T47D (cell line): ENCODE measurements around the gene RUNX3.
"Not testable (repeated sequence)": the region's sequence is repeated elsewhere in the genome, so short reads cannot be mapped to it uniquely, and the experiment has no call there.

Experiments used
- DNase-seq, 2 experiments: peaks; one replicate each; pipeline versions ENCODE4 v3.0.0 to v3.0.0-alpha.2; 2011 to 2012; ENCODE audit warnings: low read depth in 1 of 2, low spot score in 1 of 2
- JUND ChIP-seq: IDR thresholded peaks from 2 replicates; pipeline ENCODE4 v1.6.1; 2012; ENCODE audit warnings: low read depth
- in situ Hi-C: cut with HindIII; loops from 2 replicates; pipeline ENCODE4 v1.10.0; 2016; ENCODE audit warnings: low sequenced_read_pairs, low pct_unique_long_range_greater_than_20kb

RUNX3 gene

DNA sequence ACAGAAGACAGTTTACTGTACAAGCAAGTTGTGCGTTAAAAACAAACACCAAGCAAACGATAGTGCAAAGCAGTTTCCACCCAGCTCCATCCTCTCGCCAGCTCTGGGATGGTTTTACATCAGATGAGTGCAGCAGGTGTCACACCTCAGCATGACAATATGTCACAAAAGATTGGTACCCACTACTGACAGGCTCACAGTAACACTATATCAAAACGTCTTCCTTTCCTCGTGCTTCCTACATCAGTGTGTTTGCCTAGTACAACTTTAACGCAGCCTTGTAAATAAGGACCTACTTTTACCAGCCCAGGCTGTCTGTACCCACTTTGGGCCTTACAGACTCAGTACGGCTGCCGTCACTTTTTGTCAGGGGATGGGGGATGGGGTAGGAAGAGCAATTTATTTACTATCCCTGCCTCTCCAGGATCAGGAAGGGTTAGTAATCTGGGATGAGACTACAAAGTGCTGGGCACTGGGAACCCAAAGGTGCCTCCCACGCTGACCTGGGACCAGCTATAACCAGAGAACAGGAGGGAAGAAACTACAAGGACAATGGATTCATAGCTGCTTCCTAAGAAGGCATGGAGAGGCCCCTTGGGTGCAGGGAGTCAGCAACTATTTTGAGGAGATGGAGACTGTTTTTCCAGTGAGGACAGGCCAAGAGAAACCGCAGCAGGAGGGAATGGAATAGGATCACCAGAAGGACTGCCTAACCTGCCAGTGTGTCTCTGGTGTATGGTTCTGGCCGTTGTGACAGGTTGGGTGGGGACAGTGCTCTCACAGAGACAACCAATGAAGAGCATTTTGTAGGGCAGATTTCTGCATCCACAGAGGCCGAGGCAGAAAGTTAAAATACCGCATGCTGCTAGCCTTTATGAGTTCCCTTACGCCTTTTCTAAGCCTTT is 30.2 kb downstream of the RUNX3 start:
- DNase-seq = no peak
- TF ChIP-seq JUND = no peak
- in situ Hi-C loops = no loop called here

DNA sequence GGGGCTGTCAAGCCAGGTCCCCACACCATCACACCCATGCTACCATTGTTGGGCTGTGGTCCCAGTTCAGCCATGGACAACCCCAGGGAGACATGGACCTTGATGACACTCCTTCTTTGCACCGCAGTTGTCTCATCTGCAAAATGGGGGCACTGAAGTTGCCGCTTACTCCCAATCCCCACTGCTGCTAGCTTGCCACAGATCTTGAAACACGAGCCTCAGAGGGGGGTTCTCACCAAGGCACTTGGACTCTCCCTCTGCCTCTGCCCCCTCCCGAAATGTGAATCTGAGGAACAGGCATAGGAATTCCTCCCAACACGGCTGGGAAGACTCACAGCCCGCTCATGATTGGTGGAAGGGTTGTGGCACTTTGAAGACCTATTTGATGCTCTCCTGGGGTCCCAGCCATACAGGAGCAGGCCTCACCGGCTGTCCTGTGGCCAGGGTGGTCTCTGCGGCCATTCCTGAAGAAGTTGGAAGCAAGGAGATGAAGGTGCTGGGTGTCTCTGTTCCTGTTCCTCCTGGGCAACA is 31.1 kb downstream of the RUNX3 start:
- no peak for TF ChIP-seq JUND
- in situ Hi-C loops = no loop called here
- no peak for DNase-seq

DNA sequence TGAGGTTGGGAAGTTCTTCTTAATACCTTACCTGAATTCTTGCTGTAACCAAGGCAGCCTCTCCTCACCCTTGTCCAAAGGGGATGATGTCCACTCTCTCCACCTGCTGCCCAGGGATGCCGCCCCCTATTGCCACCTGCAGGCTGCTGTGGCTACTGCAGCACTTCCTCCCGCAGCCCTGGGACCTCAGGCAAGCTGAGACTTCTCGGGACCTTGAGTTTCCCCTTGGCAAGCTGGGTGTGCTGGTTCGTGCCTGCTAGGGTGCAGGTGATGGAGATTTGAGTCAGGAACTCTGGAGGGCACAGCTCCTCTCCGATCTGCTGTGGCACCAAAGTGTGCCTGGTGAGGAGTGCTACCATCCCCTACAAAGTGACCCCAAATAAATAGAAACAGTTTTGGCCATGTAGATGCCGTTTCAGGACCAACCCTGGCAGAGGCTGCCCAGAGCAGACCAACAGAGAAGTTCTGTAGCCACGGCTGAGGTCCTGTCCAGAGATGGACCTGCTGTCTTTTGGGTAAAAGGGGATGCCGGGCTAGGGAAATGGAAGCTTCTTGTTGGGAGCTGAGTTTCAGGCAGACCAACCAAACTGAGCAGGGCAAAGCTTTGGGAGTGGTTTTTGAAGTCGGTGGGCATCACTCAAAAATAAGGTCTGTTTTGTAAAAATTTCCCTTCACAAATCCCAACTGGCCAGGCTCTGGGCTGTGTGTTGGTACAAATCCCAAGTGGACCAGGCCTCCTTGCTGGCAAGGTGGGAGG is 31.7 kb downstream of the RUNX3 start:
- in situ Hi-C loops = no loop called here
- no peak for TF ChIP-seq JUND
- peak; percentile 55 to 63 for DNase-seq

DNA sequence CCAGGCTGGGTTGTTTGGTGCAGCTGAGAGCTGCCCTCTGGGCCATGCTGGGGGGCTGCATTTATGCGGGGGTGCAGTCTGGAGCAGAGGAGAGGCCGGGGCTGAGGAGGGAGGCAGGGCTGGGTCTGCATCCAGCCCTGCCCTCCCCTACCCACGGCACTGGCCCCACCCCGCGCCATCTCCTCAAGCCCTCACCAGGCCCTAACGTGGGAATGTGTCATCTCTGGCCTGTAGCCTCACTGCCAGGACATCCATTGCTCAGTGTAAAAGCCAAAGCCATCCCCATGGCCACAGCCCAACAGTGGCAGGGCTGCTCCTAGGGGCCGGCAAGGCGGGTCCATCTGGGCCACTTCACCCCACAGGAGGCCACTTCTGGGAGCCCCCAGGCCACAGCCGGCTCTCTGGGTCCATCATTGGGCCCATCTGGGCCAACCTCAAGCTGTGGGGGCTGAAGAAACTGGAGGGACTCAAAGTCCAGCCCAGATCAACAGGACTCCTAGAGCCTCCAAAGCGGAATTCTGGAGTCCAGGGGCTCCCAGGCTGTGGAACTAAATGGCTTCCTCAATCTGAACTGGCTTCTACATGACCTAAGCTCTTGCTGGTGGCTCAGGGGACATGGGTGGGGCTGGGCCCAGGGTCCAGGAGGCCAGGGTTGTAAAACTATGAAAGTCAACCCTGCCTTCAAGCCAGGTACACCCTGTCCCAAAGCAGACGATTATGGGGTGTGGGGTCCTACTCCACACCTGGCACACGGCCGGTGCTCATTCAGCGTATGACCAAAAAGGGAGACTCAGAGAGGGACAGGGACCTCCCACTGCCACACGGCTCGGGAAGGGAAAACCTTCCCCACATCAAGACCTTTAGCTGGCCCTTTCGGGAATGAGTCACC is 32.6 kb downstream of the RUNX3 start:
- in situ Hi-C loops = no loop called here
- TF ChIP-seq JUND = no peak
- no peak for DNase-seq

DNA sequence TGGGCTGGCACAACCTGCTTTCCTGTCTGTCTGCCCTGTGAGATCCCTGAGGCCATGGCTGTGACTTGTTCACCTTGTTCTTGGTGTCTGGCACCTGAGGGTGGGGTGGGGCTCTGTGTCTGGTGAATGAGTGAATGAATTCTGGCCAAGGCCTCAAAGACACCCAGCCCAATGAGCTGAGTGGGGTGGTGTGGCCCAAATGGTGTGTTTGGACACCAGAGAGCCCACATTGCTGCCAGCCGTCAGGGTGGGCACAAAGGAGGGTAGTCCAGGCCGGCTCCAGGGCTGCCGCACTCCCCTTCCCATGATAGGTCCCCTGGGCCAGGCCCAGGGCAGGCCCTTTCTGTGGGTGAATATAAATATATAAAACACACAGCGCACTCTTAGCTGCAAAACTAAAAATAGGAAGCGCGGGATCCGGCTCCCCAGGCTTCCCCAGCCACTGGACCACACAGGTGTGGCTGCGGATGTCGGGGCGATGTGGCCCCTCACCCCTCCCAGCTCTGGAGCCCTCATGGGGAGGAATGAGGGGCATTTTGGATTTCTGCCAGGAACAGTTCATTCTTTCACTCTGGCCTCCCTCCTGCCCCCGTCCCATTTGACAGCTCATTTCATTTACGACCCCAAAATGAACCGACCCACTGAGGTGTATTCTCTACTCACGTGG is 33.3 kb downstream of the RUNX3 start:
- DNase-seq = peak in 1 of 2 experiments; percentile 38
- in situ Hi-C loops = no loop called here
- TF ChIP-seq JUND = no peak

DNA sequence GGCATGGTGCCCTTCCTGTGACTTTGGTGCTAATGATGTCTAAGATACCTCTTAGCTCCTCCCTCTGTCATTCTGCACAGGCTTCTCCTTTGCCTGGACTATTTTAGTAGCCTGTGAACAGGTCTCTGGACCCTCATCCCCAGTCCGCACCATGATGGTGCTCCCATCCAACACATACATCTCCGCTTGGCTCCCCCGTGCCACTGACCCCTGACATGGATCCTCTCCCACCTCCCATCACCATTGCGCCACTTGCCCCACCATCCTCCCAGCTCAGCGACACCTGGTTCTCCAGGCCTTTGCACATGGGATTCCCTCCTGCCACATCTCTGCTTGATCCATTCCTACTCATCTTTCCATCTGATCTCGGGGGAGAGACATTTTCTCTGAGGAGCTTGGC is 33.9 kb downstream of the RUNX3 start:
- in situ Hi-C loops = no loop called here
- no peak for DNase-seq
- TF ChIP-seq JUND = no peak

DNA sequence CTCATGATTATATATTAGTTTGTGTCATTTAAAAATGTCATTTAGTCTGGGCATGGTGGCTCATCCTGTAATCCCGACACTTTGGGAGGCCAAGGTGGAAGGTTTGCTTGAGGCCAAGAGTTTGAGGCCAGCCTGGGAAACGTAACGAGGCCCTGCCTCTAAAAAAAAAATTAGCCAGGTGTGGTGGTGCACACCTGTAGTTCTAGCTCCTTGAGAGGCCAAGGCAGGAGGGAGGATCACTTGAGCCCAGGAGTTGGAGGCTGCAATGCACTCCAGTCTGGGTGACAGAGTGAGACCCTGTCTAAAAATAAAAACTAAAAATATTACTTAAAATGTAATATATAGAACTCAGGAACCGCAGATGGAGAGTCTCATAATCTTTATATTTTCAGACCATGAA is 34.6 kb downstream of the RUNX3 start:
- TF ChIP-seq JUND = no peak
- in situ Hi-C loops = no loop called here

GRCh38 chr1:24894002-24894401 is 36.1 kb downstream of the RUNX3 start:
- no peak for DNase-seq
- in situ Hi-C loops = no loop called here
- TF ChIP-seq JUND = no peak

More for the DNA sequence above, 34.6 kb downstream of the RUNX3 start:
- DNase-seq = no peak

GRCh38 chr1:24893431-24893830 is 36.6 kb downstream of the RUNX3 start:
- TF ChIP-seq JUND = no peak
- no peak for DNase-seq
- in situ Hi-C loops = no loop called here

DNA sequence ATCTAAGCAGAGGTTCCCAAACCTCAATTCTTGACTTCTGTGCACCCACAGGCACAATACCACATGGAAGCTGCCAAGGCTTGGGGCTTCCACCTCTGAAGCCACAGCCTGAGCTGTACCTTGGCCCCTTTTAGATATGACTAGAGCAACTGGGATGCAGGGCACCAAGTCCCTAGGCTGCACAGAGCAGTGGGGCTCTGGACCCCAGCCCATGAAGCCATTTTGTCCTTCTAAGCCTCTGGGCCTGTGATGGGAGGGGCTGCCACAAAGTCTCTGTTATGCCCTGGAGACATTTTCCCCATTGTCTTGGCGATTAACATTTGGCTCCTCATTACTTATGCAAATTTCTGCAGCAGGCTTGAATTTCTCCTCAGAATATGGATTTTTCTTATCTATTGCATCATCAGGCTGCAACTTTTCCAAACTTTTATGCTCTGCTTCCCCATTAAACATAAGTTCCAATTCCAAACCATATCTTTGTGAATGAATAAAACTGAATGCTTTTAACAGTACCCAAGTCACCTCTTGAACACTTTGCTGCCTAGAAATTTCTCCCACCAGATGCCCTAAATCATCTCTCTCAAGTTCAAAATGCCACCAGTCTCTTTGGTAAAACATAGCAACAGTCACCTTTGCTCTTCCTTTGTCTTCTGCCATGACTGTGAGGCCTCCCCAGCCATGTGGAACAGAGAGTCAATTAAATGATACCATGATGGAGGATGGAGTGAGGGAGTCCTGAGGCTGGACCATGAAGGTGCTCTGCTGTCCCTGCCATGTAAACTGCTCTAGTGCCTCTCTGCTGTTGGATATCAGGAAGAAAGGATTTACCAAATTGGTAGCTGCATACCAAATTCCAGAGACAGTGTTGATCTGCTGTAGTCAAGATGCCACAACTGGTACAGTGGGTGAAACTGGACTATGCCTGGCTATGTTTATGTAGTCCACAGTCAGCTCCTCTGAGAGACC is 37.6 kb downstream of the RUNX3 start:
- in situ Hi-C loops = no loop called here
- no peak for TF ChIP-seq JUND
- DNase-seq = no peak

DNA sequence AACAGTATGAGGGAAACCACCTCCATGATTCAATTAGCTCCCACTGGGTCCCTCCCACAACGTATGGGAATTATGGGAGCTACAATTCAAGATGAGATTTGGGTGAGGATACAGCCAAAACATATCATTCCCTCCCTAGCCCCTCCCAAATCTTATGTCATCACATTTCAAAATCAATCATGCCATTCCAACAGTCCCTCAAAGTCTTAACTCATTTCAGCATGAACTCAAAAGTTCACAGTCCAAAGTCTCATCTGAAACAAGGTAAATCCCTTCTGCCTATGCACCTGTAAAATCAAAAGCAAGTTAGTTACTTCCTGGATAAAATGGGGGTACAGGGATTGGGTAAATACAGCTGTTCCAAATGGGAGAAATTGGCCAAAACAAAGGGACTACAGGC is 38.7 kb downstream of the RUNX3 start:
- DNase-seq, in situ Hi-C loops: not testable (repeated sequence)
